GM23248 (cell line): ENCODE results near the gene LAMA4.

ENCODE experiments used
- EZH2 ChIP-seq: fragments of 200-600 bp; sonication (generic); IDR thresholded peaks from 2 replicates; pipeline ENCODE4 v1.6.1; 2018; ENCODE audit warnings: antibody characterized with exemption, mild to moderate bottlenecking; ENCODE audit not compliant: insufficient read depth, poor library complexity, severe bottlenecking
- EZH2phosphoT487 ChIP-seq: fragments of 200-600 bp; sonication (generic); IDR thresholded peaks from 2 replicates; pipeline ENCODE4 v1.6.1; 2018; ENCODE audit warnings: antibody characterized with exemption, moderate library complexity, mild to moderate bottlenecking, low read depth; ENCODE audit not compliant: insufficient read depth

GRCh38 chr6:112205427-112206109 lies 48.8 kb downstream of the LAMA4 start:
- TF ChIP-seq EZH2, result no peak
- no peak for TF ChIP-seq EZH2phosphoT487
